Breast epithelium (tissue), 3 donors: ENCODE data around the gene SEC14L5.

Source experiments
- CTCF ChIP-seq, 3 donors: fragments of 450-650 bp; IDR thresholded peaks; one replicate each; pipeline ENCODE4 v1.5.1; 2016 to 2017; ENCODE audit warnings: antibody characterized with exemption in 3 of 3, mild to moderate bottlenecking in 3 of 3, moderate library complexity in 3 of 3
- POLR2A ChIP-seq: fragments of 450-650 bp; IDR thresholded peaks from one replicate; pipeline ENCODE4 v1.6.1; 2016; ENCODE audit warnings: antibody characterized with exemption, mild to moderate bottlenecking, moderate library complexity
- POLR2AphosphoS5 ChIP-seq, 3 donors: sonication (generic); formaldehyde crosslinking; IDR thresholded peaks; one replicate each; pipeline ENCODE4 v1.6.1; 2017; ENCODE audit warnings: antibody characterized with exemption in 3 of 3

- TF ChIP-seq CTCF (IDR thresholded peaks at IDR 0.05) (no peak), POLR2AphosphoS5 (IDR thresholded peaks at IDR 0.05) (peak in 1 of 3 donors; percentile 26), POLR2A (no peak)
Observed at GRCh38 chr16:4915226-4915761, 42.8 kb upstream of the SEC14L5 start.
